GM23338 (cell line): ENCODE data around the gene MAPK6. TPM values are rescaled to one million over a fixed set of nuclear protein-coding genes. Genes with fewer than 3 reads are reported as not detected.

Experiments
- ATAC-seq: fragments of 200-7000 bp; cut with Tn5 transposase; 3 replicates; pipeline ENCODE4 v1.9.1; 2020
- DNase-seq: peaks from one replicate; pipeline ENCODE4 v3.0.0-alpha.2; 2015; ENCODE audit warnings: low spot score
- H2AFZ ChIP-seq: fragments of 200-600 bp; sonication (generic); 2 replicates; pipeline ENCODE4 v1.8.0; 2016; ENCODE audit warnings: antibody characterized with exemption, mild to moderate bottlenecking, moderate library complexity
- H3F3A ChIP-seq: fragments of 200-600 bp; sonication (generic); replicated peaks from 2 replicates; pipeline ENCODE4 v1.8.0; 2017; ENCODE audit warnings: antibody characterized with exemption, mixed run types, low read depth
- H3K27ac ChIP-seq: fragments of 200-600 bp; sonication (generic); 2 replicates; pipeline ENCODE4 v1.6.1; 2016; ENCODE audit warnings: low read depth
- H3K27me3 ChIP-seq: fragments of 200-600 bp; sonication (generic); 2 replicates; pipeline ENCODE4 v1.8.0; 2016; ENCODE audit warnings: mild to moderate bottlenecking, mixed run types, moderate library complexity; ENCODE audit not compliant: insufficient read depth
- H3K36me3 ChIP-seq: fragments of 200-600 bp; sonication (generic); 2 replicates; pipeline ENCODE4 v1.8.0; 2016; ENCODE audit warnings: mild to moderate bottlenecking; ENCODE audit not compliant: insufficient read depth
- H3K4me1 ChIP-seq: fragments of 200-600 bp; sonication (generic); 2 replicates; pipeline ENCODE4 v1.8.0; 2016; ENCODE audit warnings: mild to moderate bottlenecking, moderate library complexity; ENCODE audit not compliant: insufficient read depth
- H3K4me2 ChIP-seq: fragments of 200-600 bp; sonication (generic); 2 replicates; pipeline ENCODE4 v1.7.1; 2017; ENCODE audit warnings: mixed run types
- H3K4me3 ChIP-seq: fragments of 200-600 bp; sonication (generic); 2 replicates; pipeline ENCODE4 v1.6.1; 2016; ENCODE audit warnings: mixed run types
- H3K79me2 ChIP-seq: fragments of 200-600 bp; sonication (generic); replicated peaks from 2 replicates; pipeline ENCODE4 v1.8.0; 2017; ENCODE audit warnings: mild to moderate bottlenecking; ENCODE audit not compliant: insufficient read depth
- H3K9me2 ChIP-seq: fragments of 200-600 bp; sonication (generic); 2 replicates; pipeline ENCODE4 v1.8.0; 2017; ENCODE audit not compliant: insufficient read depth
- H4K20me1 ChIP-seq: fragments of 200-600 bp; sonication (generic); replicated peaks from 2 replicates; pipeline ENCODE4 v1.8.0; 2017; ENCODE audit warnings: mild to moderate bottlenecking; ENCODE audit not compliant: insufficient read depth
- H3K27ac Mint-ChIP-seq: 2 replicates; pipeline ENCODE4 v1.8.0; 2020; ENCODE audit warnings: inconsistent platforms, mild to moderate bottlenecking, moderate library complexity, mixed read lengths
- H3K27me3 Mint-ChIP-seq: 3 replicates; pipeline ENCODE4 v1.8.0; 2022; ENCODE audit warnings: low read depth, mild to moderate bottlenecking, moderate library complexity, mixed read lengths, inconsistent platforms; ENCODE audit not compliant: insufficient read depth, poor library complexity
- H3K36me3 Mint-ChIP-seq: 3 replicates; pipeline ENCODE4 v1.8.0; 2021; ENCODE audit warnings: low read depth, mild to moderate bottlenecking, inconsistent platforms, moderate library complexity, mixed read lengths
- H3K4me1 Mint-ChIP-seq: 3 replicates; pipeline ENCODE4 v1.8.0; 2020; ENCODE audit warnings: mild to moderate bottlenecking, inconsistent platforms, mixed read lengths
- H3K4me3 Mint-ChIP-seq: 3 replicates; pipeline ENCODE4 v1.8.0; 2021; ENCODE audit warnings: moderate library complexity, mild to moderate bottlenecking, inconsistent platforms, mixed read lengths
- H3K9me3 Mint-ChIP-seq: 3 replicates; pipeline ENCODE4 v1.8.0; 2020; ENCODE audit warnings: moderate library complexity, mild to moderate bottlenecking, inconsistent platforms, mixed read lengths
- CREB1 ChIP-seq: fragments of 250-450 bp; sonication (Bioruptor Pico); IDR thresholded peaks from 2 replicates; pipeline ENCODE4 v1.5.0; 2020; ENCODE audit warnings: low read depth, mild to moderate bottlenecking, moderate library complexity
- CTCF ChIP-seq, 2 experiments: fragments of 200-600 bp in 1 of 2; sonication (generic) in 1 of 2; conservative IDR thresholded peaks; 2 replicates each; pipeline versions ENCODE4 v1.5.1 to v1.6.1; 2016 to 2017; ENCODE audit warnings: antibody characterized with exemption in 2 of 2, low read depth in 2 of 2, mild to moderate bottlenecking in 2 of 2, moderate library complexity in 1 of 2
- ETS1 ChIP-seq: IDR thresholded peaks from 2 replicates; pipeline ENCODE4 v1.6.1; 2016; ENCODE audit warnings: antibody characterized with exemption
- EZH2 ChIP-seq: fragments of 200-600 bp; sonication (generic); IDR thresholded peaks from one replicate; pipeline ENCODE4 v1.8.0; 2017; ENCODE audit warnings: antibody characterized with exemption, mild to moderate bottlenecking, low read depth; ENCODE audit not compliant: unreplicated experiment
- EZH2phosphoT487 ChIP-seq: fragments of 200-600 bp; sonication (generic); IDR thresholded peaks from one replicate; pipeline ENCODE4 v1.8.1; 2018; ENCODE audit warnings: antibody characterized with exemption; ENCODE audit not compliant: unreplicated experiment
- JUNB ChIP-seq: IDR thresholded peaks from one replicate; pipeline ENCODE4 v1.6.1; 2016; ENCODE audit warnings: antibody characterized with exemption; ENCODE audit not compliant: unreplicated experiment
- NANOG ChIP-seq: IDR thresholded peaks from 2 replicates; pipeline ENCODE4 v1.6.1; 2016; ENCODE audit warnings: antibody characterized with exemption, borderline replicate concordance
- POLR2AphosphoS5 ChIP-seq: IDR thresholded peaks from 2 replicates; pipeline ENCODE4 v1.6.1; 2016; ENCODE audit warnings: antibody characterized with exemption, low read depth
- REST ChIP-seq: IDR thresholded peaks from one replicate; pipeline ENCODE4 v1.6.1; 2018; ENCODE audit warnings: antibody characterized with exemption; ENCODE audit not compliant: unreplicated experiment
- STAT1 ChIP-seq: IDR thresholded peaks from one replicate; pipeline ENCODE4 v1.6.1; 2016; ENCODE audit warnings: antibody characterized with exemption; ENCODE audit not compliant: unreplicated experiment
- ZNF114 ChIP-seq: fragments of 250-450 bp; sonication (Bioruptor Pico); IDR thresholded peaks from 2 replicates; pipeline ENCODE4 v1.5.0; 2020; ENCODE audit warnings: mild to moderate bottlenecking, moderate library complexity
- ZNF331 ChIP-seq: fragments of 250-450 bp; sonication (Bioruptor Pico); IDR thresholded peaks from 2 replicates; pipeline ENCODE4 v1.5.0; 2020; ENCODE audit warnings: low read depth, mild to moderate bottlenecking, moderate library complexity
- ZNF462 ChIP-seq: fragments of 250-450 bp; sonication (Bioruptor Pico); IDR thresholded peaks from 2 replicates; pipeline ENCODE4 v1.5.0; 2020; ENCODE audit warnings: mild to moderate bottlenecking, moderate library complexity
- polyA plus RNA-seq: library from polyadenylated mRNA; unstranded; fragments of >200 nt; fragmentation: Nextera tagmentation; extraction: Ambion mirVana; gene quantifications from 2 replicates; pipeline ENCODE4 v1.2.1, GENCODE V29; 2016
- total RNA-seq: library from RNA; depleted of rRNA; stranded (reverse); fragments of >200 nt; shearing (Covaris generic); gene quantifications from 2 replicates; pipeline ENCODE4 v1.2.3, GENCODE V29; 2014

MAPK6 gene
- total and polyA plus RNA-seq, 2 experiments from 2014 or later, result 40.9 to 92.3 TPM

GRCh38 chr15:52104532-52105004 lies 85.5 kb downstream of the MAPK6 start:
- Mint-ChIP-seq H3K27me3 (peaks cover 4% of the 10 kb centered on the region), H3K4me1 (peaks cover 8% of the 10 kb centered on the region), H3K27ac (no peak overlapping the region), H3K36me3 (no peaks in the 10 kb centered on the region), H3K9me3 (no peaks in the 10 kb centered on the region), H3K4me3 (no peak overlapping the region)
- Histone ChIP-seq H3K4me3 (no peak overlapping the region), H4K20me1 (no peaks in the 10 kb centered on the region), H3K27ac (no peak overlapping the region), H3K36me3 (no peaks in the 10 kb centered on the region), H3K9me2 (peaks cover 3% of the 10 kb centered on the region; the same call in 1 of the 2 replicates), H2AFZ (no peak overlapping the region), H3K27me3 (no peaks in the 10 kb centered on the region), H3K4me2 (no peak overlapping the region), H3F3A (no peaks in the 10 kb centered on the region), H3K4me1 (peaks cover 9% of the 10 kb centered on the region; the same call in 1 of the 2 replicates), H3K79me2 (no peaks in the 10 kb centered on the region)
- no peak for DNase-seq
- no peak for ATAC-seq
- TF ChIP-seq ETS1 (no peak), ZNF114 (CRISPR knock-in tag) (no peak), CTCF (conservative IDR thresholded peaks at IDR 0.05; ENCODE audit: low read depth in 2 of 2) (no peak), STAT1 (no peak), ZNF462 (no peak), EZH2phosphoT487 (no peak), ZNF331 (CRISPR knock-in tag) (no peak), REST (no peak), CREB1 (no peak), EZH2 (no peak), POLR2AphosphoS5 (no peak), JUNB (no peak), NANOG (no peak)
